GM18526 (cell line): Measurements from ENCODE around the gene ZDHHC11B.

Source experiments
- POLR2A ChIP-seq: IDR thresholded peaks from 3 replicates; pipeline ENCODE4 v1.6.1; 2011; ENCODE audit not compliant: insufficient read length; ENCODE audit errors: extremely low read depth

The ZDHHC11B gene

DNA sequence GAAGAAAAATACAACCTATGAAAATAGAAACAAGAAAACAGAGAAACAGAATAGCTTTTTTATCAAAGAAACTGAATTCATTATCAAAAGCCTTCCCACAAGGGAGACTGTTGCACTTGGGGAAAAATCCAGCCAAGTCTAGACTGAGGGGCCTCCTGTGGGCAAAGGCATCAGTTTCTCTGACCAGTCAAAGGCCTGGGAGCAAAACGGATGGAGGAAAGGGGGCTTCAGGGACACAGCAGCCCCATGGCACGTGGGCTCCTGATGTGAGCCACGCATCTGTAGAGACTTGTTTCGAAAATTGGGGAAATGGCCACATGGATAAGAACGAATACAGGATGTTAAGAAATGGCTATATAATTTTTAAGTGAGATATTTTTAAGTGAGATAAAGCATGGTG lies 21.1 kb downstream of the ZDHHC11B start:
- TF ChIP-seq POLR2A = no peak

DNA sequence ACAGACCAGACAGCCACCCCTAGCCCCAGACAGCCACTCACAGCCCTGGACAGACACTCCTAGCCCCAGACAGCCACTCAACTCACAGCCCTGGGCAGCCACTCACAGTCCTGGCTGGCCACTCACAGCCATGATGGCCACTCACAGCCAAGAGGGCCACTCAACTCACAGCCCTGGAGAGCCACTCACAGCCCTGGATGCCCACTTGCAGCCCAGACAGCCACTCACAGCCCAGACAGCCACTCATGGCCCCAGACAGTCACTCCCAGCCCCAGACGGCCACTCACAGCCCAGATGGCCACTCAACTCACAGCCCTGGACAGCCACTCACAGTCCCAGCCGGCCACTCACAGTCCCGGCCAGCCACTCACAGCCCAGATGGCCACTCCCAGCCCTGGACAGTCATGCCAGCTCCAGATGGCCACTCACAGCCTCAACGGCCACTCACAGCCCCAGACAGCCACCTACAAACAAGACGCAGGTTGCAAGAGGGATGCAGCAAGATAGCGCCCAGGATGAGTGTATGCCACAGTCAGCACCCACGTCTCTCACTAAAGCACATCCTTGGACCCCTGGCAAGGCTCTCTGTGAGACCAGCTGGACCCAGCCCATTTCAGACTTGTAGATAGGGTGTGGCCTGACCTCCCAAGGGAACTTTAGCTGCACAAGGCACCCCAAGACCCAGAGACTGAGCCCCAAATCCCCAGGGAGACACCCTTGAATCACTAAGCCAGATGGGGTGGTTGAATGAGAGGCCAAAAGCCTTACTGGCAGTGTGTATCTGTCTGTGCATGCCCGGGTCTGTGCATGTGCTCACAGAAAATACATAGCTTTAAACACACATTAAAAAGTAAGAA lies 22.4 kb downstream of the ZDHHC11B start:
- TF ChIP-seq POLR2A = no peak

DNA sequence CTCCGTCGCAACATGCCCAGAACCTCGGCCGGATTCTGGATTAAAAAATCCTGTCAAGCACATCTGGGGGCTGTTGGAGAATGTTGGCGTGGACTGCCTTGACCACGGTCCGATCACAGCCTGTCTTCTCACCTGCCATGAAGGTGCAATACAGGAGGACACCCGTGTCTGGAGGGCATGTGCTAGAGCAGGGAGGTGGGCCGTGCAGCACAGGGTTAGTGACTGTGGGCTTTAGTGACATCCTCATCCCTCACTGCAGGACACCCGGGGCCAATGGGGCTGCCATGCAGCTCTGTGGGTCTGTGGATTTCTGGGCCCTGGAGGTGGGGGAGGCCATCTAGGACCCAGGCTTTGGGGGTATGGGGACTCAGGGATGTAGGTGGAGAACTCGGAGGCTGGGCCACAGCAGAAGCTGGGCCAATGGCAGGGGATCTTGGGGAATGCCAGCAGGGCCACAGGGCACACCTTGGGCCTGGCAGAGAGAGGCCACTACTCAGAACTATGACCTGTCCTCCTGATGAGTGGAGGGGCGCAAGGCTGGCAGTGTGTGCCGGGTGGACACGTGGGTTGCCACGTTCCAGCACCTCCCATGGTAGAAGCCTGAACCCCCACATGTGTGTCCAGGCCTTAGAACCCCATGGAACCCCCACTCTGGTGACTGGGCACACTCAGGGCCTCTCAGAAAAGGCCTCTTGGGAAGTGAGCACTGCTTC lies 23.3 kb downstream of the ZDHHC11B start:
- no peak for TF ChIP-seq POLR2A

DNA sequence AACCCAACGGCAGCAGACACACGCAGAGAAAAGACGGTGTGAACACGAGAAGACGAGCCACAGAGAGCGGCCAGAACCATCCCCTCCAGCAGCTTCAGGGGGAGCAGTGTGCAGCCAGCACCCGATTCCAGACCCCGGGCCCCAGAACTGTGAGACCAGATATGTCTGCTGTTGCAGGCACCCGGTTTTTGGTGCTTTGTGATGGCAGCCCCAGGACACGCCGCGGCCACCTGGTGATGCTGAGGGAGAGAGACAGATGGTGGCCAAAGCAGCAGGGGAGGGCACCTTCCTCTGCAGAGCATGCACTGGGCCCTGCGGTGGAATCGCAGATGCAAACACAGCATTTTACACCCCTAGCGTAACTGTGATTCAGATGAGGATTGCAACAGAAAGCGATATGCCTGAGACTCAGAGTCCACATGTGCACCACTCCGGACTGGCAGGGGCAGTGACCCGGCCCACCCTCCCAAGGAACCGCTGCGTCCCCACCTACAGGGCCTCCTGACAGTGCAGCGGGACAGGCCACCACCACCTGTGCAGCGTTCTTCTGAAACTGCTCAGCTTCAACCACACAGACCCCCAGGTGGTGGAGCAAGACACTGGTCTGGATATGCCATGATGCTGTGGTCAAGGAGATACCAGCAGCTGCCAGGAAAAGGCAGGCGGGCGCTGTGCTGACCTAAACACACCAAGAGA lies 24.0 kb downstream of the ZDHHC11B start:
- no peak for TF ChIP-seq POLR2A

DNA sequence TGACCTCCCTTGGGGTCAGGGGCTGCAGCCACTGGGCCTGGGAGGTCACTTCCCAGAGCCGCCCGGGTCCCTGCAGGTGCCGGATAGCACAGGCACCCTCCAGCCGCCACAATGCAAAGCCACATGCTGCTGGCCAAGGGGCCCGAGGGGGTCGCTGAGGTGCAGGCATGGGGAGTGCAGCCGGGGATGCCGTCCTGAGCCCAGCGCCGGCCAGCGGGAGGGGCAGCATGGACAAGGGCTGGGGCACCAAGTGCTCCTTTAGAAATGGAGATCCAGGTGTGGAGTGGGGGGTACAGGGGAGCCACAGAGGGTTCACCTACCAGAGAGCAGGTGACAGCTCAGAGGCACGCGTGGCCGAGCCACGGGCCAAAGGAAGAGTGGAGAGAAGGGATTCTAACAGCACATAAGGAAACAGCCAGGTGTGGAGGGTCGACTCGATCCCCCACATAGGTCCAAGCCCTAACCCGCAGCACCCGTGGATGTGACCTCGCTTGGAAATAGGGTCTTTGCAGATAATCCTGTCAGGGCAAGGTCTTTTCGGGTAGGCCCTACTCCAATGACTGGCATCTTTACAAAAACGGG lies 24.7 kb downstream of the ZDHHC11B start:
- no peak for TF ChIP-seq POLR2A

DNA sequence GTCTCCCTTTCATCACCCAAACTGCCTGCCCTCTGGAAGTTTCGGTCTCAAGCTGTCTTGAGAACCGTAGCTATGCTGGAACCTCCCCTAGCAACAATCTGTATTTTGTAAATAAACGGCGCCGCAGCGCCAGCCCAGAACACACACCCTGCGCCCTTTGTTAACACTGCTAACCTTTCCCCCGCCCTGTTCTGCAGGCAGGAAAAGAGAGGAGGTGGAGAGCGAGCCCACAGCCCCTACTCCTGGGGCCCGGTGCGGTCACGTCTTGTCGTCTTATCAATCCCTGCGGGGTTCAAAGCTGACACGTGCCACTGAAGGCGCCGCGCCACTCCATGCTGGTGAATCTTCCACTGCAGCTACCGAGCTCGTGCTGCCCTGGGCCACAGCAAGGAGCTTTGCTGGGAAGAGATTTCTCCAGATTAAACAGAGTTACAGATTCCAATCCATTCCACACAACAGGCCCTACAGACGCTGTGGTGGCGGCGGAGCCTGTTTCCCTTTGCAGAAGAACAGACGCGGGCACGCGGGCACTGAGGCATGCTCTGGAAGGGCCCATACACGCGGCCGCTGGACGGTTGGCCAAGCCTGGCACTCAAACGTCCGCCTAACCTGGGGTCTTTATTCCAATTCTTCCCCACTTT lies 25.3 kb downstream of the ZDHHC11B start:
- TF ChIP-seq POLR2A = no peak

DNA sequence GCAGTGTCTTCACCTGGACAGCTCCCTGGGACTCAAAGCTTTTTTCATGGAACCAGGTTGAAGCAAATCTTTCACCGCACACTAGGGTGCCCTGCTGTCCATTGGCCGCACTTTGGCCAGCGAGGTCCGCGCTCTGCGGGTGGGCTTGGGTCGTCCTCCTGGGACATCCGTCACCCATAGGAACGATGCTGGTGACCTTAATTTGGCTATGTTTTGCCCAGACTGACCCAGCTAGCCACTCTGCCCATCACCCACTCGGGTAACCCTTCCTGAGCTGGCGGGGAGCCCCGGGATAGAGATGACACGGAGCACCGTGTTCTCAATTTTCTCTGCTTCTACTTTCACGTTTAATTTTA lies 25.9 kb downstream of the ZDHHC11B start:
- no peak for TF ChIP-seq POLR2A

DNA sequence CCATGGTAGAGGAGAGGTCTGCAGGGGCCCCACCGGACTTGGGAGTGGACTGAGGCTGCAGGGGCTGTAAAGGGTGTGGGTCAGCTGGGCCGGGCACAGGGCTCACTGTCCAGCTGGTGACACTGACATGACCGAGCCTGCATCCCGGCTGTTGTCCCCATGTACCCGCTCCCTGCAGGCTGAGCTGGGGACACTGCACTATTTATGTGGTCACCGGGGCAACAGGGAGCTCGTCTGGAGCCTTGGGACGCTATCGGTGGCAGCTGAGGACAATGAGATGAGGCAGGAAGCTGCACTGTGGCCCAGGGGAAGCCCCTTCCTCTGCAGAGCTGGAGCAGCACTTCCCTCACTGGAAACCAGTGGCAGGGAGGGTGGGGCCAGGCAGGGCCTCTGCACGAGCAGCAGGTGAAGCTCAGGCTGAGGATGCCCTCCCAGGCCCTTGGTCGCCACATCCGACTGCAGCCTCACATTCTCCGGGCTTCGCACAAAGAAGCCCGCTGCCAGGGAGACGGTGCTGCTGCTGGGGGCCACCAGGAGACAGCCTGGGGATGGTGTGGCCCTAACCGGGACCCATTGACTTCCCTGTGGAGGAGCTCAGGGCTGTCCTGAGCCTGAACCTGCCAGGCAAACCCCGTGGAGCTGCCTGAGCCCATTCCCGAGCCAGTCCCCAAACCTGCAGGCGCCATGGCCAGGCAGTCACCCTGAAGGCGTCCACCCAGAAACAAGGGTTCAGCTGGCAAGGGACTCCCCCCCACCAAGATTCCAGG lies 26.4 kb downstream of the ZDHHC11B start:
- no peak for TF ChIP-seq POLR2A

DNA sequence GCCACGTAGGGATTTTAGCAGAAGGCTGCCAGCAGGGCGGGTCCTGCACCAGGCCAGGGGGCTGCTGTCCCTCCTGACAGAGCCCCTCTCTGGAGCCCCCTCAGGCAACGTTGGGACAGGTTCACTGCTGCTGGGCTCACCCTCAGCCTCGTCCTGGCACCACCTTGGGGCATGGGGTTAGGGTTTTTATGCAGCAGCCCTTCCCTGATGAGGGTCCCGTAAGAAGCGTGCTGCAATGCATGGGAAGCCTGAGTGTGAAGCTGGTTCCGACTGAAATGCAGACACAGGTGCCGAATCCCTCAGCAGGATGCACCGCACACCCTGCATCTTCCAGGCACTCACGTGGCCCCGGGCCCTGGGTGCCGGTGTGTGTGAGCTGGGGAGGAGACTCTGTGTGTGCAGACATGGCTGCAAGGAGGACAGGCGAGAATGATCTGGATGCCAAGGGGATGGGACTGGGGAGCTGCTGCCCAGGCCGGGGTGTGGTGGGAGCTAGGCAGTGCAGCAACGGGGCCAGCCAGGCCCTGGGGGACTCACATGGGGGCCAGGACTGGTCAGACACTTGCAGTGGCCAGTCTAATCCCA lies 27.1 kb downstream of the ZDHHC11B start:
- TF ChIP-seq POLR2A = no peak

DNA sequence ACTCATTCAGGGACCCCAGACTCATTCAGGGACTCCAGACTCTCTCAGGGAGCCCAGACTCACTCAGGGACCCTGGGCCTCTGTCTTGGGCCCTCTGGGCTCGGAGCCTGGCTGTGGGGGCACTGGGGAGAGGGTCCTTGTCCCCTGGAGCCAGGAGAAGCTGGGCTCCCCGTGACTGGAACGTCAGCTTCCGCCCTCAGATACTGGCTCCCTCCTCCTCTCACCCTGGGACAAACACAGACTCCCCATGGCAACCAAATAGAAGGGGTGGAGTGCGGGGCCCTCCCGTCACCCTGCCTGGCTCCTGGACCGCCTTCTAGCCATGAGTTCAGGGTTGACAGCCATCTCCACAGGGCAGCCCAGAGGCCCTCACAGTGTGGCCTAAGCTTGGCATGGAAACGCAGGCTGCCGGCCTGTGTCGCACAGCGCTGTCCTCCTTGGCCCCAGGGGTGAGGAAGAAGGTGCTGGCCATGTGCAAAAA lies 27.6 kb downstream of the ZDHHC11B start:
- no peak for TF ChIP-seq POLR2A

DNA sequence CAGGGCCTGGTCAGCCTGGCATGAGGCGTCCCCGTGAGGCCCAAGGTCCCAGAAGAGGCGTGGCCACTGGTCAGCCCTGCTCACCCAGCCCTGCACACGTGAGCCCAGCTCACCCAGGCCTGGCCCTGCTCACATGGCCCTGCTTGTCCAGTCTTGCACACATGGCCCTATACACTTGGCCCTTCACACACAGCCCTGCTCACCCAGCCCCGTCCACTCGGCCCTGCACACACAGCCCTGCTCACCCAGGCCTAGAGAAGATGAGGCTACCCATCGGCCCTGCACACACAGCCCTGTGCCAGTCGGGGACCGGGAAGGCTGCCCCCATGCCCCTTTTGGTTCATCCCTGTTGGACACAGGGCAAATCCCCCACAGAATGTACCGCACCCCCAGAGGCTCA lies 28.4 kb downstream of the ZDHHC11B start:
- no peak for TF ChIP-seq POLR2A

DNA sequence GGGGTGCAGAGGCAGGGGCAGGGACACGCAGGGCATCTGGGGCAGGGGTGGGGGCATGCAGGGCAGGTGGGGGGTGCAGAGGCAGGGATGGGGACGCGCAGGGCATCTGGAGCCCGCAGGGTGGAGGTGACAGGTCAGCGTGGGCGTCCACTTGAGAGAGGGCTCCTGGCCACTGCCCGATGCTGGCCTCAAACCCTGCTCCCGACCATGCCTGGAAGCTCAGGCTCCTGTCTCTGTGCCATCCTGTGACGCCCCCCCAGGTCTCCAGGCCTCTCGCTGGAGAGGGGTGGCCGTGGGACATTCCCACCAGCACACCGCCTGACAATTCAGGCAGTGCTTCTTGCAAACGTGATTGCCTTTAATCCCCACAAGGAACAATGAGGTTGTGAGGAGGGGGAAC lies 33.0 kb downstream of the ZDHHC11B start:
- no peak for TF ChIP-seq POLR2A

DNA sequence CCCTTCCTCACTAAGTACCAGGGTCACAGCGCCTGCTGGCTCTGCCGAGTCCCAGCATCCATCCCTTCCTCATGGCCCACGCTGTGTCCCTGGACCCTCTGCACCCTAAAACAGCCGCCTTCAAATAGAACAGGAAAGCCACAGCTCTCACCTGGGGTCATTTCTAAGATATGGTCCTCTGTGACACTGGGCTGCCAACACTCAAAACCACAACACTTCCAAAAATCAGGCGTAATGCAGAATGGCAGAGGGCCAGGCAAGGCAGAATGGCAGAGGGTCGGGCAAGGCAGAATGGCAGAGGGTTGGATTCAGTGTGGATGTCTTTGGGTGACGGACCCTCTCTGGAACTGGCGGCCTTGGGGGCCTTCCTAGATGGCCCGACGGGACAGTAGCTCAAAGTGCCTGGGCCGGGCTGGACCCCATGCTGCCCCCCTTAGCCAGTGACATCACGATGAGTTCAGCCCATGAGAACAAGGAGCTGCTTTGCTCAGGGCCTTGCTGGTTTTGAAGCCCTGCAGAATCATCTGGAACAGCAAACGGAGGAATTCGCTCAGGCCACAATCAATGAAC lies 35.3 kb downstream of the ZDHHC11B start:
- TF ChIP-seq POLR2A = no peak
